ENCODE data around the gene STX5.
A peak's percentile ranks its signal among the peaks of the same experiment; 100 is the strongest.
"Not testable (repeated sequence)": the region's sequence is repeated elsewhere in the genome, so short reads cannot be mapped to it uniquely, and the experiment has no call there.

STX5 gene

GRCh38 chr11:62832336-62833234 is 734 bp upstream of the STX5 start, which contains the start of gene TEX54:
Gene TEX54, minus strand, starts transcription at chr11:62832841.
- DNase-seq (ENCODE audit: low read depth, low spot score): no peak

GRCh38 chr11:62830904-62831519 is 839 bp downstream of the STX5 start:
- DNase-seq (ENCODE audit: low read depth, low spot score): no peak

- not testable (repeated sequence) for DNase-seq (ENCODE audit: low read depth, low spot score)
These were observed 3.7 kb downstream of the STX5 start for GRCh38 chr11:62828130-62828529.

DNA sequence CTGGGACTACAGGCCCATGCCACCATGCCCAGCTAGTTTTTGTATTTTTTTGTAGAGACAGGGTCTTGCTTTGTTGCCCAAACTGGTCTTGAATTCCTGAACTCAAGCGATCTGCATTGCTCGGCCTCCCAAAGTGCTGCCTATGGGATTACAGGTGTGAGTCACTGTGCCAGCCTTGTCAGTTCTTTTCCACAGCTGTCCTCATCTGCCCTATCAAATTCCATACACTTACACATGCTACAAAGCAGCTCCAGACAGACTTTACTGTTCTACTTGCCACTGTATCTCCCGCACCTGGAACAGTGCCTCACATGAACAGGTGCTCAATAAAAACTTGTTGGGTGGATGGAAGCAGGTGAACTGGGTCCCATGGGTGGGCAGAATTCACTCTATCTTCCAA is 8.2 kb downstream of the STX5 start:
- DNase-seq (ENCODE audit: low read depth, low spot score): no peak

GRCh38 chr11:62817129-62817528 is 14.7 kb downstream of the STX5 start:
- DNase-seq (ENCODE audit: low read depth, low spot score): no peak

- no peak for DNase-seq (ENCODE audit: low read depth, low spot score)
These were observed 15.3 kb downstream of the STX5 start for GRCh38 chr11:62816557-62816956.

DNA sequence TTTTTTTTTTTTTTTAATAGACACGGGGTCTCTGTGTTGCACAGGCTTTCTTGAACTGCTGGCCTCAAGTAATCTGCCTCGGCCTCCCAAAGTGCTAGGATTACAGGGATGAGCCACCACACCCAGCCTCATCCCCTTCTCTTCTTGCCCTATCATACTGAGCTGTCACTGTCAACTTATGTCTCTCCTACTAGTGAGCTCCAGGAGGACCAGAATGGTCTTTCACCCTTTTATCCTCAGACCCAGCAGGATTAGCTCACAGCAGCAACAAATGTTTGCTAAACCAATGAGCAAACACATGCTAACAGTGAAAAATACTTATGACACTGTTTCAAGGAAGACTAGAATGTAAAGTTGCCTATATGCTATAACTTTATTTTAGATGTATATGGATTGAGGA is 20.2 kb downstream of the STX5 start:
- DNase-seq (ENCODE audit: low read depth, low spot score): no peak

DNA sequence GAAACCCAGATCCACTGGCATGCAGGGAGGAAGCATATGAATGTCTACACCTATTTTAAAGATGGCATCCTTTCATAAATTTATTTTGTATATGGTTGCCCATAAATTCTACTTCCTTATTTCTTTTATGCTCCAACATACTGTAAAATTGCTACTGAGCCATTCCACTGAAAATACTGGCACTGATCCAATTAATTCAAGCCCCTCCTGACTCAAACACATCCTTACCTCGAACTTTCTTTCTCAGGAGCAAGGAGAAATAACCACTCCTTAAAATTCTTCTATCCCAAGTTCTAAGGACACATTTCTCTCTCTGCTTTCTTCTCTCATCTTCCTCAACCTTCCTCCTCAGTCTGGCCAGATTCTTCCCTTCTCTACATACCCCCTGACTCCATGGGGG is 21.1 kb downstream of the STX5 start:
- DNase-seq (ENCODE audit: low read depth, low spot score): no peak

GRCh38 chr11:62806611-62807121 is 25.2 kb downstream of the STX5 start:
- DNase-seq (ENCODE audit: low read depth, low spot score): no peak

DNA sequence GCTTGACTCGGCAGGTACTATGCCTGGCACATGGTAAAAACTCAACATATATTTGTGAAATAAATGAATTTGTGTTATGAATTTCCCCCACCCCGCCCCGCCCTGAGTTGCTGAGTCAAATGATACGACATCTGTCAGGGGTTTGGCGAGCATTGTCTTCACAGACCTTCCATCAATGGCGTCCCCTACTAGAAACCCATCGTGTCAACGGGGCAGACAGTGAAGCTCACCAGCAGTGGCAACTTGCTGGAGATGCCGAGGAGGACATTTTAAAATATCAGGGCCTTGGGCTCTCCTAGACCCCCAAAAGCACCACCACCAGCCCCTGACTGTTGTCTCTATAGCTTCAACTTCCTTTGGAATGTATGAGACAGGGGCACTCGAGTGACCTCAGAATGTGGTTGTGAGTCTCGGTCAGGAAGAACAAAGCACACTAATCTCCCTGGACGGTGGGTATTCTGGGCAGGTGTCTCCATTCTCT is 25.9 kb downstream of the STX5 start:
- DNase-seq (ENCODE audit: low read depth, low spot score): no peak

DNA sequence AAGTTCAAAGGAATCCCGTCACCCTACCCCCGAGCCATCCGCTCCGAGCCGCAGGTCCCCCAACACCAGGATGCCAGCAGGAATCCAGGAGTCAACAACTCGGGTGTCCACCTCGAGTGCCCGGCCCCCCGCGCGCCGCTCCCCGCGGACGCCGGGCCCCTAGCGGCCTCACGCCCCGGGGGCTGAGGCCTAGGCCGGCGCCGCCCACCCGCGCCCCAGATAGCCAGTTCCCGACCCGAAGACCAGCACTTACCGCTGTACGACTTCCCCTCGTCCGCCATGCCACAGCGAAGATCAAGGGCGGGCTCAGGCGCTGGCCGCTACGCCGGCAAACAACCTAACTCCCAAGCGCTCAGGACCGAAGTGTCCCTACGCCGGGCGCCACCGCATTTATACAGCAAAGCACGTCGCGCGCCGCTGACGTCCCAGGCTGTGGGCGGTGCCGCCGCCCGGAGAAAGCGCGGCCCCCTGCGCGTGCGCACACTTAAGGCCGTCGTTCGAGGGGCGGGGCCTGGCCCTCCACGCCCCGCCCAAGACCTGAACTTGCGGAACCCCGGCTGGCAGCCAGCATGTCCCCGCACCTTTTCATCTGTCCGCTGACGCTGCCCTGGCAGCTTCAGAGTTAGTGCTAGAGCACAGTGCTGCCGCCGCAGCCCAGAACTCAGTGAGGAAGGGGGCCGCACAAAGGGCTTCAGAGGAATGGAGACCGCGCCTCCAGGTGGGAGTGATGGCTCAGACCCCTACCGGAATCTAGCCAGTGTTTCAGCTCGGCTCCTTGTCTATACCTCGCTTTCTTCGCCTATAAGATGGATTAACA is 26.6 kb downstream of the STX5 start, which contains the start of gene NXF1:
Gene NXF1 (minus strand): TSS at position 365 of the 817 bp plus-strand sequence. CDS start 84 bp downstream, at position 281.
- DNase-seq (ENCODE audit: low read depth, low spot score): peak; percentile 89

GRCh38 chr11:62804310-62805075 is 27.4 kb downstream of the STX5 start:
- DNase-seq (ENCODE audit: low read depth, low spot score): no peak

- DNase-seq (ENCODE audit: low read depth, low spot score): no peak
These were observed 30.8 kb downstream of the STX5 start for GRCh38 chr11:62801071-62801470.

GRCh38 chr11:62799486-62799885 is 32.4 kb downstream of the STX5 start:
- no peak for DNase-seq (ENCODE audit: low read depth, low spot score)

DNA sequence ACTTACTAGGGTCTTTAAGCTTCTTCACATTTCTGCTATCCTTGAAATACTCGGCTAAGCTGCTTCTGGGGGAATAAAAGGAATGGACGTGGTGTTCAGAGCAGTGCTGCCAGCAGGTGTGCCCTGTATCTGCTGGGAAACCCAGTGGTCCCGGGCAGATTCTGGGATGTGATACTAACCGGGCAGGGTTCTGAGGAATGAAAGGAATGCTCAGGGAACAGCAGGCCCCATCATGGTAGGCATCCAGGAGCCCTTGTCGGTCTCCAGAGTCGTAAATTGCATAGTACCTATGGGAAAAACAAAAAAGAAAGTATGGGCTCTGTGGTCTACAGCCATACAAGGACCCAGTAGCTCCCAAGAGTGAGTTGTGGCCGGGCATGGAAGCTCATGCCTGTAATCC is 35.6 kb downstream of the STX5 start:
- DNase-seq (ENCODE audit: low read depth, low spot score): no peak

GRCh38 chr11:62794201-62794775 is 37.6 kb downstream of the STX5 start:
- no peak for DNase-seq (ENCODE audit: low read depth, low spot score)

DNA sequence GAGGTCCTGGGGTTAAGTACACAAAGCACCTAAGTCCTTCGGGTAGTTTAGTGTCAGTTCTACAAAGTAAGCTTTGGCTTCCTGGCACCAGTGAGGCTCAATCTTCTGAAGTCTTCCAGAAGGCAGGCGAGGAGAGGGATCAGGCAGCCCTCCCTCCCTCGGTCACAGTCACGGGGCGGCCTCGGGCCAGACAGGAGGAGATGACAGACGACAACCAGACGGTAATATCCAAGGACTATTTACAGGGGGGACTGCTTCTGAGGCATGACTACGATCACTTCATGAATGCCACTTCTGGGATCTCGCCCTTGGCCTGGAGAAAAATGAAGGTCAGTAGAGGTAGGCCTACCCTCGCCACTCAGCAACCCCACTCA is 39.7 kb downstream of the STX5 start:
- DNase-seq (ENCODE audit: low read depth, low spot score): no peak

- DNase-seq (ENCODE audit: low read depth, low spot score): no peak
These were observed 40.2 kb downstream of the STX5 start, which contains the start of gene TMEM223 for GRCh38 chr11:62791501-62792201. Gene TMEM223, minus strand, starts transcription at chr11:62792006. Its CDS starts 12 bp downstream, at chr11:62791994.

GRCh38 chr11:62789576-62789975 is 42.3 kb downstream of the STX5 start:
- DNase-seq (ENCODE audit: low read depth, low spot score): no peak

DNA sequence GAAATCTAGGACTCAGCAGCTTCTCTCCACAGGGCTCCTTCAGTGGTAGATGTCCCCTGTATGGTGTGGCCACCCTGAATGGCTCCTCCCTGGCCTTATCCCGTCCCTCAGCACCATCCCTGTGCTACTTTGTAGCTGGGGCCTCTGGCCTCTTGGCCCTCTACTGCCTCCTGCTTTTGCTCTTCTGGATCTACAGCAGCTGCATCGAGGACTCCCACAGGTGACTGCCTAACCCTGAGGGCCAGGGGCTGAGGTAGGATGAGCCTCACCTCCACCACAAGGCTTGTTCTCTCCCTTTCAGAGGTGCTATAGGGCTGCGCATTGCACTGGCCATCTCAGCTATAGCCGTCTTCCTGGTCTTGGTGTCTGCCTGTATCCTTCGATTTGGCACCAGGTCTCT is 42.9 kb downstream of the STX5 start:
- no peak for DNase-seq (ENCODE audit: low read depth, low spot score)
